ENCODE data around the gene MACC1. TPM values are rescaled to one million over a fixed set of nuclear protein-coding genes. Genes with fewer than 3 reads are reported as not detected.

MACC1 gene
- total and polyA plus RNA-seq, 2 donors (not counting 3 experiments of a cell fraction or from before 2014, with no cell fraction given): not detected

DNA sequence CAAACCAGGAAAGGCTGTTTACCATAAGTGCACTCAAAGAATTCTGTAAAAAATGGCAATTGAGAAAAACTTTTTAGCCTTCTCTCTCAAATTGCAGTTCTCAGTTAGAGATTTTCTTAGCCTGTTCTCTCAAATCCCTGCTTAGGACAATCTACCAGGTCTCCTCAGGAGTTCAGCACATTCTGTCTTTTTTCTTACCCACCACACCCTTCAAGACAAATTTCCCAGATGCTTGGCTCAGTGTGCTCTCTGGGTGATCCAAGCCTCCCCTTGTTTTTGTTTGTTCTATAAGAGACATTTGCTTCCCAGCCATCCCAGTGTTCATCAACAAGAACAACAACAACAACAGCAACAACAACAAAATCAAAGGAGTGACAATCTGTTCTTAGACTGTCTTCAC is 87.3 kb downstream of the MACC1 start:
- Histone ChIP-seq H3K9me3 (replicated peaks; ENCODE audit: control insufficient read depth, insufficient read depth, low read length) (no peaks in the 10 kb centered on the region), H3K4me1 (ENCODE audit: control insufficient read depth, extremely low read depth, insufficient read depth, low read length) (no peaks in the 10 kb centered on the region), H3K9me1 (replicated peaks; ENCODE audit: control insufficient read depth, extremely low read depth, insufficient read depth, low read length) (no peaks in the 10 kb centered on the region), H3K4me3 (replicated peaks in 1 of 3; ENCODE audit: insufficient read depth in 1 of 3, low read depth in 1 of 3, low read length in 3 of 3) (no peak overlapping the region), H3K79me2 (ENCODE audit: control insufficient read depth, insufficient read depth, low read length) (no peaks in the 10 kb centered on the region), H3K27me3 (ENCODE audit: control insufficient read depth in 2 of 2, insufficient read depth in 2 of 2, low read length in 2 of 2) (no peaks in the 10 kb centered on the region), H3K27ac (ENCODE audit: insufficient read depth, low read depth, low read length) (no peak overlapping the region), H4K20me1 (replicated peaks; ENCODE audit: control insufficient read depth, extremely low read depth, insufficient read depth, low read length) (no peaks in the 10 kb centered on the region), H2AFZ (ENCODE audit: low read depth, low read length) (no peak overlapping the region), H3K9ac (replicated peaks; ENCODE audit: extremely low read depth, insufficient read depth, low read length) (no peak overlapping the region), H3K36me3 (ENCODE audit: control insufficient read depth in 2 of 2, extremely low read depth in 1 of 2, insufficient read depth in 2 of 2, low read length in 2 of 2) (no peaks in the 10 kb centered on the region), H3K4me2 (ENCODE audit: insufficient read depth, low read length) (no peak overlapping the region)
- no TSS peak for BruUV-seq (replicated peaks)
- CTCF ChIA-PET: interaction anchor here (0.8 to 1.4 kb wide), 2 partner anchors 382 to 469 kb away, joined by 3 read pairs; no protein-coding TSS in a partner anchor
- DNase-seq (ENCODE audit: low read depth, low spot score) (no peak), FAIRE-seq (no peak)
- POLR2A ChIA-PET: no interaction called here
- intact Hi-C loops (cut with micrococcal nuclease): no loop called here
- no peak for TF ChIP-seq MYC (IDR thresholded peaks at IDR 0.05; ENCODE audit: low read depth, low read length)
- TF ChIP-seq, protein P1, sequence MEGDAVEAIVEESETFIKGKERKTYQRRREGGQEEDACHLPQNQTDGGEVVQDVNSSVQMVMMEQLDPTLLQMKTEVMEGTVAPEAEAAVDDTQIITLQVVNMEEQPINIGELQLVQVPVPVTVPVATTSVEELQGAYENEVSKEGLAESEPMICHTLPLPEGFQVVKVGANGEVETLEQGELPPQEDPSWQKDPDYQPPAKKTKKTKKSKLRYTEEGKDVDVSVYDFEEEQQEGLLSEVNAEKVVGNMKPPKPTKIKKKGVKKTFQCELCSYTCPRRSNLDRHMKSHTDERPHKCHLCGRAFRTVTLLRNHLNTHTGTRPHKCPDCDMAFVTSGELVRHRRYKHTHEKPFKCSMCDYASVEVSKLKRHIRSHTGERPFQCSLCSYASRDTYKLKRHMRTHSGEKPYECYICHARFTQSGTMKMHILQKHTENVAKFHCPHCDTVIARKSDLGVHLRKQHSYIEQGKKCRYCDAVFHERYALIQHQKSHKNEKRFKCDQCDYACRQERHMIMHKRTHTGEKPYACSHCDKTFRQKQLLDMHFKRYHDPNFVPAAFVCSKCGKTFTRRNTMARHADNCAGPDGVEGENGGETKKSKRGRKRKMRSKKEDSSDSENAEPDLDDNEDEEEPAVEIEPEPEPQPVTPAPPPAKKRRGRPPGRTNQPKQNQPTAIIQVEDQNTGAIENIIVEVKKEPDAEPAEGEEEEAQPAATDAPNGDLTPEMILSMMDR (IDR thresholded peaks at IDR 0.05; ENCODE audit: extremely low read depth in 1 of 2, insufficient read depth in 1 of 2, low read depth in 1 of 2, low read length in 2 of 2): no peak
- TF ChIP-seq JUN (IDR thresholded peaks at IDR 0.05; ENCODE audit: borderline replicate concordance, insufficient read depth, insufficient read length, low read depth): no peak
- TF ChIP-seq POLR2A (IDR thresholded peaks at IDR 0.05; ENCODE audit: low read depth, low read length): no peak
- TF ChIP-seq FOS (IDR thresholded peaks at IDR 0.05; ENCODE audit: borderline replicate concordance, insufficient read depth, low read length): no peak
- TF ChIP-seq, protein P2, sequence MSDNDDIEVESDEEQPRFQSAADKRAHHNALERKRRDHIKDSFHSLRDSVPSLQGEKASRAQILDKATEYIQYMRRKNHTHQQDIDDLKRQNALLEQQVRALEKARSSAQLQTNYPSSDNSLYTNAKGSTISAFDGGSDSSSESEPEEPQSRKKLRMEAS (IDR thresholded peaks at IDR 0.05; ENCODE audit: insufficient read depth, insufficient read length): no peak
- dilution Hi-C loops (cut with MboI; ENCODE audit: extremely low pct_ligation_motif_present, low sequenced_read_pairs): no loop called here

DNA sequence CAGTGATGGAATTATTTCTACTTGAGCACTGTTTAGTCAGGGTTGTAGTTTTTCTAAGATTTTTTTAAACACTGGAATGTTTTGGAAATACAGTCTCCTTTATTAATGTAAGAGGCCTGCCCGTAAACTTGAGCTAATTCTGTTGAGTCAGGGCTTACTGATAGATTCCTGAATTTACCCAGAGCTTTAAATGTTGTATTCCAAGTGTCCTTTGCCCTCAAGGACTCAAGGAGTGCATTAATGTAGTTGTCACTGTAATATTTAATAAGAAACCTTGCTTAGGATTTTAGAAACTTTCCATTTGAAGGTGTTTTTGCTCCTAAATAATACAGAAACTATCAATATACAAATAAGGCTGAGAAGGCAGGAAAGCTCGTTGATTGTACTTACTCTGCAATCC is 89.2 kb downstream of the MACC1 start:
- ChIA-PET POLR2A (no interaction called here), CTCF (interaction anchor here (1.3 kb wide), 1 partner anchor 16 kb away, joined by 3 read pairs; no protein-coding TSS in a partner anchor)
- Histone ChIP-seq H3K9me3 (replicated peaks; ENCODE audit: control insufficient read depth, insufficient read depth, low read length) (no peaks in the 10 kb centered on the region), H3K27me3 (ENCODE audit: control insufficient read depth in 2 of 2, insufficient read depth in 2 of 2, low read length in 2 of 2) (no peaks in the 10 kb centered on the region), H3K4me2 (ENCODE audit: insufficient read depth, low read length) (no peak overlapping the region), H4K20me1 (replicated peaks; ENCODE audit: control insufficient read depth, extremely low read depth, insufficient read depth, low read length) (no peaks in the 10 kb centered on the region), H3K4me3 (replicated peaks in 1 of 3; ENCODE audit: insufficient read depth in 1 of 3, low read depth in 1 of 3, low read length in 3 of 3) (no peak overlapping the region), H3K4me1 (ENCODE audit: control insufficient read depth, extremely low read depth, insufficient read depth, low read length) (no peaks in the 10 kb centered on the region), H3K36me3 (ENCODE audit: control insufficient read depth in 2 of 2, extremely low read depth in 1 of 2, insufficient read depth in 2 of 2, low read length in 2 of 2) (no peaks in the 10 kb centered on the region), H3K9ac (replicated peaks; ENCODE audit: extremely low read depth, insufficient read depth, low read length) (no peak overlapping the region), H3K79me2 (ENCODE audit: control insufficient read depth, insufficient read depth, low read length) (no peaks in the 10 kb centered on the region), H2AFZ (ENCODE audit: low read depth, low read length) (no peak overlapping the region), H3K27ac (ENCODE audit: insufficient read depth, low read depth, low read length) (no peak overlapping the region), H3K9me1 (replicated peaks; ENCODE audit: control insufficient read depth, extremely low read depth, insufficient read depth, low read length) (no peaks in the 10 kb centered on the region)
- TF ChIP-seq, protein P2 (IDR thresholded peaks at IDR 0.05; ENCODE audit: insufficient read depth, insufficient read length): no peak
- no peak for TF ChIP-seq FOS (IDR thresholded peaks at IDR 0.05; ENCODE audit: borderline replicate concordance, insufficient read depth, low read length)
- TF ChIP-seq POLR2AphosphoS5 (IDR thresholded peaks at IDR 0.05; ENCODE audit: insufficient read depth, low read depth, low read length): no peak
- no peak for TF ChIP-seq JUN (IDR thresholded peaks at IDR 0.05; ENCODE audit: borderline replicate concordance, insufficient read depth, insufficient read length, low read depth)
- TF ChIP-seq EZH2 (IDR thresholded peaks at IDR 0.05; ENCODE audit: borderline replicate concordance, low read depth, low read length, severe bottlenecking): no peak
- no peak for TF ChIP-seq POLR2A (IDR thresholded peaks at IDR 0.05; ENCODE audit: low read depth, low read length)
- TF ChIP-seq GATA2 (IDR thresholded peaks at IDR 0.05; ENCODE audit: insufficient read depth, insufficient read length, low read depth, low read length): no peak
- no peak for TF ChIP-seq MYC (IDR thresholded peaks at IDR 0.05; ENCODE audit: low read depth, low read length)
- TF ChIP-seq, protein P1 (IDR thresholded peaks at IDR 0.05; ENCODE audit: extremely low read depth in 1 of 2, insufficient read depth in 1 of 2, low read depth in 1 of 2, low read length in 2 of 2): no peak
- FAIRE-seq (no peak), DNase-seq (ENCODE audit: low read depth, low spot score) (no peak)
- no TSS peak for BruUV-seq (replicated peaks)
- intact Hi-C loops (cut with micrococcal nuclease): no loop called here
- dilution Hi-C loops (cut with MboI; ENCODE audit: extremely low pct_ligation_motif_present, low sequenced_read_pairs): no loop called here
